ENCODE results near the gene ADTRP. TPM values are rescaled to one million over a fixed set of nuclear protein-coding genes. Genes with fewer than 3 reads are reported as not detected.
A peak's percentile ranks its signal among the peaks of the same experiment; 100 is the strongest.

The ADTRP gene
- 1.4 and 2.0 TPM in 2 replicates for total RNA-seq

DNA sequence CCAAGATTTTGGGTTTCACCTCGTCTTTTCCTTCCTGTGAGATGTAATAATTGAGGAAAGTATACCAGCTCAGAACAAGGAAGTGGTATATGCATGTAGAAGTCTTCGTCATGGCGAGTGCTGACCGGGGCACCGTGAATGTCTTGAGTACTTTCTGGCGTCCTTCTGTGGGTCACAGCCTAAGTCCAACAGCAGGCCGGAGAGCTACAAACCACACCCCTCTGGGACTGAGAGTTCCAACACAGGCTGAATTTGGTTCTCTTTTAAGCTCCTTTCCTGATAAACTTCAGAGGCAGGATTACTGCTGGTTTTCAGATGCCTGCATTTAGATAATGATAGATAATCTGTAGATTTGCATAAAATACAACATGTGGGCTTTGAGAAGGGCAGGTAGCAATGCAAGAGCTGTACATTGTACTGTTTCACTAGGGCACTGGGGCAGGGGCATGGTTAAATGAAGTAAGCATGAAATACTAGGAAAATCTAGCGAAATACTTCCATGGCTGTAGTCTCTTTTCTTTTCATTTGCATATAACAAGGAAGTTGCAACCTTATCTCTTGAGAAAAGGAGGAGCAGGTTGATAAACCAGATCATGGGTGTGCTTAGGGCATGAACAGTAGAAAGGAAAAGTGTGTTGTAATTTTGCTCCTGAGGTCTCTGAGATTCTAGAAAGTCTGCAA lies at the start of gene ADTRP:
Gene ADTRP, minus strand, starts transcription at position 156 of the 681 bp plus-strand sequence. Its CDS starts 44 bp downstream, at position 112.
- intact Hi-C loops (cut with micrococcal nuclease) = no loop called here
- no peaks in the 10 kb centered on the region for H3K9me3 Mint-ChIP-seq
- no peak within 1 kb of the TSS for H3K27ac Mint-ChIP-seq
- no peaks in the 10 kb centered on the region for H3K36me3 Mint-ChIP-seq (ENCODE audit: low read depth)
- ChIA-PET POLR2A (no interaction called here), CTCF (no interaction called here)
- no peak for ATAC-seq (ENCODE audit: low read depth)
- H3K4me3 Mint-ChIP-seq = no peak within 1 kb of the TSS
- DNase-seq = no peak
- H3K27me3 Mint-ChIP-seq = peaks cover 8% of the 10 kb centered on the region
- H3K4me1 Mint-ChIP-seq = no peaks in the 10 kb centered on the region
- TF ChIP-seq, protein P1, sequence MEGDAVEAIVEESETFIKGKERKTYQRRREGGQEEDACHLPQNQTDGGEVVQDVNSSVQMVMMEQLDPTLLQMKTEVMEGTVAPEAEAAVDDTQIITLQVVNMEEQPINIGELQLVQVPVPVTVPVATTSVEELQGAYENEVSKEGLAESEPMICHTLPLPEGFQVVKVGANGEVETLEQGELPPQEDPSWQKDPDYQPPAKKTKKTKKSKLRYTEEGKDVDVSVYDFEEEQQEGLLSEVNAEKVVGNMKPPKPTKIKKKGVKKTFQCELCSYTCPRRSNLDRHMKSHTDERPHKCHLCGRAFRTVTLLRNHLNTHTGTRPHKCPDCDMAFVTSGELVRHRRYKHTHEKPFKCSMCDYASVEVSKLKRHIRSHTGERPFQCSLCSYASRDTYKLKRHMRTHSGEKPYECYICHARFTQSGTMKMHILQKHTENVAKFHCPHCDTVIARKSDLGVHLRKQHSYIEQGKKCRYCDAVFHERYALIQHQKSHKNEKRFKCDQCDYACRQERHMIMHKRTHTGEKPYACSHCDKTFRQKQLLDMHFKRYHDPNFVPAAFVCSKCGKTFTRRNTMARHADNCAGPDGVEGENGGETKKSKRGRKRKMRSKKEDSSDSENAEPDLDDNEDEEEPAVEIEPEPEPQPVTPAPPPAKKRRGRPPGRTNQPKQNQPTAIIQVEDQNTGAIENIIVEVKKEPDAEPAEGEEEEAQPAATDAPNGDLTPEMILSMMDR (IDR thresholded peaks at IDR 0.05) = no peak

- ATAC-seq (ENCODE audit: low read depth) (no peak), DNase-seq (no peak)
- TF ChIP-seq, protein P1 (IDR thresholded peaks at IDR 0.05) = no peak
- H3K9me3 Mint-ChIP-seq = no peaks in the 10 kb centered on the region
- H3K36me3 Mint-ChIP-seq (ENCODE audit: low read depth) = no peaks in the 10 kb centered on the region
- no peak overlapping the region for H3K27ac Mint-ChIP-seq
- intact Hi-C loops (cut with micrococcal nuclease) = loop anchor here (10.0 kb wide), 1 partner anchor 778 kb away; no protein-coding TSS in a partner anchor
- no peak overlapping the region for H3K4me3 Mint-ChIP-seq
- CTCF ChIA-PET = no interaction called here
- POLR2A ChIA-PET = no interaction called here
- H3K27me3 Mint-ChIP-seq = no peaks in the 10 kb centered on the region
- peaks cover 46% of the 10 kb centered on the region for H3K4me1 Mint-ChIP-seq
Measured at GRCh38 chr6:11826779-11827178, 48.2 kb upstream of the ADTRP start.

DNA sequence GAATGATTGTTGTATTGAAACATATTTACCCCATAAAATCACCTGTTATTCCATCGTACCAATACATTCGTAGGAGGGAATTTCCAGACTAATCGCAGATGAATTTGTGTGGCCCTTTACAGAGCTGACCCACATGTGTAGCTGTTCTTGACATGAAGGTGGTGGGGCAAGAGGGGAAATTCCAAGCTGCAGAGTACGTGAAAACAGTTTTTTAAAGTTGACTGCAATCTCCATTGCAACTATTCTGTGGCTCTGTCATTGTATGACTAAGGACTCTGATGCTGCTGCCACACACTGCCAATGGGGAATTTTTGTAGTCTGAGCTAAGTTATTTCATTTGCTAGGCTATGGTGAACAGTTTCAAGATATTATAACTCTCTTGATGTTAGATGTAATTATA lies 46.4 kb upstream of the ADTRP start:
- POLR2A ChIA-PET = interaction anchor here (0.6 to 1.9 kb wide), 7 partner anchors 9 to 764 kb away, joined by 3 to 21 read pairs (median 4); partner anchors contain the start of gene HIVEP1
- H3K4me3 Mint-ChIP-seq = peak overlapping the region; percentile 36
- TF ChIP-seq, protein P1 (IDR thresholded peaks at IDR 0.05) = no peak
- H3K27me3 Mint-ChIP-seq = no peaks in the 10 kb centered on the region
- DNase-seq (no peak), ATAC-seq (ENCODE audit: low read depth) (peak; percentile 83)
- no peaks in the 10 kb centered on the region for H3K36me3 Mint-ChIP-seq (ENCODE audit: low read depth)
- H3K9me3 Mint-ChIP-seq = no peaks in the 10 kb centered on the region
- peaks cover 42% of the 10 kb centered on the region for H3K4me1 Mint-ChIP-seq
- H3K27ac Mint-ChIP-seq = peak overlapping the region; percentile 64
- CTCF ChIA-PET = interaction anchor here (0.9 kb wide), 2 partner anchors 223 to 241 kb away, joined by 3 to 4 read pairs; no protein-coding TSS in a partner anchor
- intact Hi-C loops (cut with micrococcal nuclease) = loop anchor here (1.0 to 10.0 kb wide), 3 partner anchors 52 to 780 kb away; no protein-coding TSS in a partner anchor

- Mint-ChIP-seq H3K27ac (no peak overlapping the region), H3K4me1 (peaks cover 21% of the 10 kb centered on the region), H3K36me3 (ENCODE audit: low read depth) (no peaks in the 10 kb centered on the region), H3K9me3 (no peaks in the 10 kb centered on the region), H3K27me3 (no peaks in the 10 kb centered on the region), H3K4me3 (no peak overlapping the region)
- ChIA-PET CTCF (interaction anchor here (0.7 to 2.0 kb wide), 10 partner anchors 12 to 411 kb away, joined by 3 to 20 read pairs (median 3); partner anchors contain the start of gene HIVEP1), POLR2A (interaction anchor here (1.1 kb wide), 1 partner anchor 186 kb away, joined by 3 read pairs; no protein-coding TSS in a partner anchor)
- DNase-seq (no peak), ATAC-seq (ENCODE audit: low read depth) (peak; percentile 41)
- intact Hi-C loops (cut with micrococcal nuclease) = loop anchor here (1.0 to 10.0 kb wide), 4 partner anchors 253 to 782 kb away; no protein-coding TSS in a partner anchor
- TF ChIP-seq, protein P1 (IDR thresholded peaks at IDR 0.05) = no peak
Measured at GRCh38 chr6:11822346-11822745, 43.7 kb upstream of the ADTRP start.

- CTCF ChIA-PET = interaction anchor here (0.7 to 2.0 kb wide), 9 partner anchors 11 to 412 kb away, joined by 3 to 20 read pairs (median 3); no protein-coding TSS in a partner anchor
- no peak for ATAC-seq (ENCODE audit: low read depth)
- intact Hi-C loops (cut with micrococcal nuclease) = loop anchor here (1.0 to 10.0 kb wide), 4 partner anchors 254 to 783 kb away; no protein-coding TSS in a partner anchor
Measured at GRCh38 chr6:11821781-11822180, 43.2 kb upstream of the ADTRP start.

More at GRCh38 chr6:11821781-11822180, 43.2 kb upstream of the ADTRP start:
- POLR2A ChIA-PET = interaction anchor here (1.1 kb wide), 1 partner anchor 187 kb away, joined by 3 read pairs; no protein-coding TSS in a partner anchor
- Mint-ChIP-seq H3K27ac (no peak overlapping the region), H3K9me3 (no peaks in the 10 kb centered on the region), H3K4me3 (no peak overlapping the region), H3K27me3 (no peaks in the 10 kb centered on the region), H3K36me3 (ENCODE audit: low read depth) (no peaks in the 10 kb centered on the region), H3K4me1 (peaks cover 20% of the 10 kb centered on the region)
- TF ChIP-seq, protein P1 (IDR thresholded peaks at IDR 0.05) = no peak
- DNase-seq = no peak
